Right ventricle myocardium inferior (tissue), 1 donor: ENCODE data around the gene STAB2. TPM values are rescaled to one million over a fixed set of nuclear protein-coding genes. Genes with fewer than 3 reads are reported as not detected.
A peak's percentile ranks its signal among the peaks of the same experiment; 100 is the strongest.

Experiments
- ATAC-seq: fragments of 200-7000 bp; cut with Tn5 transposase; one replicate; pipeline ENCODE4 v1.9.1; 2020; ENCODE audit warnings: mild to moderate bottlenecking, moderate library complexity
- DNase-seq: peaks from one replicate; pipeline ENCODE4 v3.0.0; 2021; ENCODE audit errors: missing footprints
- intact Hi-C: fragments of 100-400 bp; cut with DNase I; formaldehyde crosslinking; loops from one replicate; pipeline ENCODE4 v1.11.0; 2022
- total RNA-seq: library from RNA; stranded (reverse); fragmentation: NEBNext Ultra II Directional; extraction: Animal tissue kit (Norgen Biotek cat#: 25700); gene quantifications from one replicate; pipeline ENCODE4 v1.2.1, GENCODE V29; 2021
- donor health status: DM: no; HTN: yes; CAD: no; lungs with severe emphysema.

STAB2 gene
- total RNA-seq, 1 donor from 2014 or later: 0.11 TPM

DNA sequence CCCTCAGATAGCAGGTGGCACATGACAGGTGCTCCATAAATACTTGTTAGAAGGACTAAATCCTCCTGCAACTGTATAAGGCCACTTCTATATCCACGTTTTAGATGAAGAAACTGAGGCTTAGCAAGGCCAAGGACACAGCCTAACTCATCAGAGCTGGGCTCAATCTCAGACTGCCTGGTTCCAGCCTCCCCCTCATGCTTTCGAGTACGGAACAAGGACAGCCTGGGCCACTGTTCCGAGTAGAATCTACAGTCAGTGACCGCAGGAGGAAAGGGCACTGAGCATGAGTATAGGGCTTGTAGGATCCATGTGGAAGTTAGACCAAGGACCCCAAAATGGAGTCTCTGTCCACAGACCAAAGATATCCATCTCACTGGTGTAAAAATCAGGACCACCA is 169.4 kb downstream of the STAB2 start:
- intact Hi-C loops: no loop called here
- ATAC-seq (no peak), DNase-seq (no peak)

DNA sequence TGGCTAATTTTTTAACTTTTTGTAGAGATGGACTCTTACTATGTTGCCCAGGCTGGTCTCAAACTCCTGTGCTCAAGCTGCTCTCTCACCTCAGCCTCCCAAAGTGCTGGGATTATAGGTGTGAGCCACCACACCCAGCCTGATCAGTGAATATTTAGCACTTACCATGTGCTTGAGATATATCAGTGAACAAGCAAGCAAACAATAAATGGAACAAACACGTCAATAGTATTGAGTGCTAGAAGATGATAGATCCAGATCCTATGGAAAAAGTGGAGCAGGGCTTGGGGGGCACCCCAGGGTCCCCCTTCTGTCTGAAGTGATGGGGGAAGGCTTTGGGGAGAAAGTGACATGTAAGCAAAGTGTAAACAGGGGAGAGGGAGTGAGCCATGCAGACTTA is 170.2 kb downstream of the STAB2 start:
- ATAC-seq (no peak), DNase-seq (no peak)
- intact Hi-C loops: no loop called here

DNA sequence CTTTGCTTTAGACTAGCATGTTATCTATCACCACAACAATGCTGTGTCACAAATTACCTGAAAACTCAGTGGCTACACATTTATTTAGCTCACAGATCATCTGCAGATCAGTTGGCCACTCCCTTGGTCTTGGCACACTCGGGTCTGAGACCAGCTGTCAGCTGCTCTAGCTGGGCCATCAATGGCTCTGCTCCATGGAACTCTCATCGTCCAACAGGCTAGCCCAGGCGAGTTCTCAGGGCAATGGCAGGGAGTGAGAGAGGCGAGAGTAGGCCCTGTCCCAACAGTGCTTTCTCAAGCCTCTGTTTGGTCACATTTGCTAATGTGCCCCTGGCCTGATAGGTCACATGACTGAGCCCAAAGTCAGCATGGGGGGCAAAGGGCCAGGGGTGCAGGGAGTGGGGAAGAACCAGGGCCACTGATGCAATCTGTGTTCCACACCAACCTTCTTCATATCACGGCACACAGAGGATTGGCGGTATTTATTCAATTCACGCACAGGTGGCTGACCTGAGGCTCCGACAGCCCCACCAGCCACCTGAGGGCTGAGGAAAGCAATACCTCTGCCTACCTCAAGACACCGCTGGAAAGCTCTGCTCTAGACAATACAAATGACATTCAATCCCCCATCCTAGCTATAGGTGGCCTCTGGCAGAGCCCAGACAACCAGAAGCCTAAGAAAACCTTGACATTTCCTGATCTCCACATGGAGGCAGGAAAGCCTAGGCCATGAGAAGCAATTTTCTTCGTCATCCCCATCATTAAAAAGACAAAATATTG is 171.4 kb downstream of the STAB2 start:
- ATAC-seq (no peak), DNase-seq (no peak)
- intact Hi-C loops: no loop called here

DNA sequence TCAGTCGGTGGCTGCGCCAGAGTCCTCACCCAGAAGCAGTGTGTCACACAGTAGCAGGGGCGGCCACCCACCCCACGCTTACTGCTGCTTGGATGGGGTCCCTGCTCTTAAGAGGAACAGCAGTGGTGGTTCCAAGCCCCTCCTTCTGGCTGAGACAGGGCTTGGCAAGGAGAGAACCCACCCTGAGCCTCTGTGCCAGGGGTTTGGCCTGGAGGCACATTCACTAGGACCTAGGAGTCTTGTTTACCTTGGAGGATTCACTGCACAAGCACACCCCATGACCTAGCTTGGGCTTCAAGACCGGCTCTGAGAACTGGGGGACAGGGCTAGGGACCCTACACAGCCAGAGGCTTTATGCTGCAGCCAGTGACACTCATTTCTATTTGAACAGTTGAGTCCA is 175.4 kb downstream of the STAB2 start:
- DNase-seq (no peak), ATAC-seq (no peak)
- intact Hi-C loops: no loop called here

DNA sequence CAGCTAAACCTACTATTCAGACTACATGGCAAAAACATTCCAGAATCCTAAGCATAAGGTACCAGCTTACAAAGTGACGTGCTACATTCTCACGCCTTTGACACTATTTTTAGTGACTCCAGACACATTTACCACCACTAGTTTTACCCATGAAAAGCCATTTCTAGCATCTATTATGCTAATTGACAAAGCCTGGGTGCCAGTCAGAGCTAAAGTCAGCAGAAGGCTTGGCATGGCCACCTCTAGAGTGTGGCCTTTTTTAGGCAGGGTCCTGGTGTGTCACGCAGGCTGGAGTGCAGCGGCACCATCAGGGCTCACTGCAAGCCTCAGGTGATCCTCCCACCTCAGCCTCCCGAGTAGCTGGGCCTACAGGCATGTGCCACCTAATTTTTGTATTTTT is 178.2 kb downstream of the STAB2 start:
- no peak for ATAC-seq
- intact Hi-C loops: no loop called here
- DNase-seq: no peak

DNA sequence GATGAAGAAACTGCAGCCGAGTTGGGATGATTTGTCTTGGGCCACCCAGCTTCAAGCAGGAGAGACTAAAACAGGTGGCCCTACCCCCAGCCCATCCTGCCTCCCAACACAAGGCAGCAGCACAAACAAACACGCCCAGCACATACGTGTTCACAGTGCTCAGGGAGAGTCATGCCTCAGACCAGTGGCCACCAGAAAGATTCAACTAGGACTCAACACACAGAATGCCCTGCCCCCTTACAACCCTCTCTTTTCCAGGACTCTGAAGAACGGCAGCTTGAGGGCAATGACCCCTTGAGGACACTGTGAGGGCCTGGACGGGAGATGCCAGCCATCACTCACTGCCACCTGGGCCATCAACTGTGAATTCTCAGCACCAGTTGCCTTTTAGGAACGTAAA is 179.0 kb downstream of the STAB2 start:
- DNase-seq (no peak), ATAC-seq (no peak)
- intact Hi-C loops: no loop called here

DNA sequence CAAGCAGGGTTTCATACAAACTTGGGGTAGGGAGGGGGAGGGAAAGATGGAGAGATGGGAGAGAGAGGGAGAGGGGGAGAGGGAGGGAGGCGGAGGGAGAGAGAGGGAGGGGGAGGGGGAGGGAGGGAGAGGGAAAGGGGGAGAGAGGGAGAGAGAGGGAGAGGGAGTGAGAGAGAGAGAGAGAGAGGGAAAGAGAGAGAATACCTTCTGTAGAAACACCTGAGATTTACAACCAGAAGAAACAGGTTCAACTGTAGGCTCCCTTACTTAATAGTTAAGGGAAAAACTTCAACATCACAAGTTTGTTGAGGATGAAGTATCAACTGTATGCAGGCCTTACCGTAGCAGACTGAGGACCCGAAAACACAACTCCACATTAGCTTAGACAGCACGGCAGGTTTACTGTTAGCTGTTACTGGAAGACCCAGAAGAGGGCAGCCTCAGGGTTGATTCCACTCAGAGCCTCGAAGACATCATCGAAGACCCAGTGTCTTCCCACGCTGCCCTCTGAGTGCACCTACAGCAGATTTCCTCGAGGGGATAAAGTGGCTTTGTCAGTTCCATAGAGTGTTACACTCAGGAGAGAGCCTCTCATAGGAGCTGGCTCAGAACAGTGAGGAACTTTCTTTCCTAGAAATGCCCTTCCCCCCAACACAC is 181.5 kb downstream of the STAB2 start:
- ATAC-seq (no peak), DNase-seq (no peak)

DNA sequence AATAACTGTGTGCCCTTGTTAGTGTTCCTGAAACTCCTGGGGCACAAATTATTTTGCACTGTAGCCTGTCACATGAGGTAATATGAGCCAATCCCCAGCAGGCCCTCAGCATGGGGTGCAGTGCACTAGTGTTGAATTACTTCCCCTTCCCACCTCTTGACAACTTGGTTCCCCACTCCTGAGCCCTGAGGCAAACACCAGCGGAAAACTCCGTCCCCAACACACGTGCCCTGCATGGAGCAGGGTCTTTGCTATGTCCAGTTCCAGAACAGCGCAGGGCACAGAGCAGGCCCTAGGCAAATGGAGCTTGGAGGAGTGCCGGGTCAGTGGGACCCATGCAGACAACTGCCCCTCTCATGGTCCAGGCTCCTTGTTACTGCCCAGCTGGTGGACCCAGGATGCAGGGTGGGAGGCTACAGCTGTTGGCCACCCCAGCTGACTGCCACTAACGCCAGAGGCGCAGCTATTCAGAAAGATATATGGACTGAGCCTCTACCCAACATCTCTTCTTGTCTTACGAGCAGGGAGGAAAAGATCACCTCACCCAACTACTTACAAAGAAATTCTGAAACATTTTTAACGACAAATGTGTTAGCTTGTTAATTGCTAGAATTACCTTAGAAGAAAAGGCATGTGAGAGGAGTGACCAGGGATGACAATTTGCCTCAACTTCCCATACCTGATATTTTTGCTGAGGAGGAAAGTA is 182.3 kb downstream of the STAB2 start:
- no peak for ATAC-seq
- peak; percentile 58 for DNase-seq
- intact Hi-C loops: no loop called here

More for the DNA sequence above, 181.5 kb downstream of the STAB2 start:
- intact Hi-C loops: no loop called here

DNA sequence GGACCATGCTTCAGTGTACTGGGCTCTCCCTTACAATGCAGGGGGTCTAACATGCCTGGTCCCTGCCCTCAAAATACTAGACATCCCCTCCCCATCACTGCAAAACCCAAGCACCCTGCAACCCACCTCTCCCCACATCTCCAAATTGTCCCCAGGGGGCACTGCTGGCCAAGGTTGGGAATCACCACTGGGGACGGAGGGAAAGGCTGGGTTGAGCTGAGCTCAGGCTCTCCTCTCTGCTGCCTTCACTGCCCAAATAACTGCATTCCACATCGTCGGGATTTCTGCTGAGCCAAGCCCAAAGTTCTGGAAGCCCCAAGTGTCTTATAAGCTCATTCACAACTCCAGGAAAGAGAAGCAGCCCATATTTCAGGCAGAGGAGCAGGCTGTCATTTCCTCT is 184.4 kb downstream of the STAB2 start:
- intact Hi-C loops: no loop called here
- ATAC-seq: no peak
- peak; percentile 62 for DNase-seq

DNA sequence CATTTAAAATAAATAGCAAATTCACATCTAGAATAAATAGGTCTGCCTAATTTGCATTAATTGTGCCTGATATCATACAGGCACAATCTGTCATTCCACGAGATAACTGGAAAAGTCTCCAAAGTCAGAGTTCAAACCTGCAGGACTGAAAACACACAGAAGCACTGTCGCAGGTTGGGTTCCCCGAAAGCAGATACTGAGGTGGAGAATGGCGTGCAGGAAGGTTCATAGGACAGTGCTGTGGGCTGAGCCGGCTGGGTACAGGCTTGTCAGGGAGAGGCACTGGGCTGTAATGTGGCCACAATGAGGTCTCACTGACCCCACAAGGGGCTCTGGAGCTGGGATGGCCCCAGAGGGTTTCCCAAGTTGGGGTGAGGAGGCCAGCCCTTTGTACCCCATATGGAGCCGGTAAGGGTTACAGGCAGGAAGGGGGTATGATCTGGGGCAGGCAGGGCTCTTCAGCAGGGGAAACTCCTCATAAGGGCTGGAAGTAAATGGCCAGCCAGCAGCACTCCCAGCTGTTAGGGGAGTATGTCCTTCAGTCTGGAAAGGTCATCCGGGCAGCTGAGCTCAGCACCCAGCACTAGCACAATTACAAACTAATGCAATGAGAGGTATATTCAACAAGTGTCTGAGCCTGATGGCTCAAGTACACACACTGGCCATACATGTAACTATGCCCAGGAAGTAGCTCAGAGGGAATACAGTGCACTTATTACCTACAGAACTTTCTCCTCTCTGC is 185.5 kb downstream of the STAB2 start:
- ATAC-seq: peak; percentile 34
- intact Hi-C loops: no loop called here
- no peak for DNase-seq

DNA sequence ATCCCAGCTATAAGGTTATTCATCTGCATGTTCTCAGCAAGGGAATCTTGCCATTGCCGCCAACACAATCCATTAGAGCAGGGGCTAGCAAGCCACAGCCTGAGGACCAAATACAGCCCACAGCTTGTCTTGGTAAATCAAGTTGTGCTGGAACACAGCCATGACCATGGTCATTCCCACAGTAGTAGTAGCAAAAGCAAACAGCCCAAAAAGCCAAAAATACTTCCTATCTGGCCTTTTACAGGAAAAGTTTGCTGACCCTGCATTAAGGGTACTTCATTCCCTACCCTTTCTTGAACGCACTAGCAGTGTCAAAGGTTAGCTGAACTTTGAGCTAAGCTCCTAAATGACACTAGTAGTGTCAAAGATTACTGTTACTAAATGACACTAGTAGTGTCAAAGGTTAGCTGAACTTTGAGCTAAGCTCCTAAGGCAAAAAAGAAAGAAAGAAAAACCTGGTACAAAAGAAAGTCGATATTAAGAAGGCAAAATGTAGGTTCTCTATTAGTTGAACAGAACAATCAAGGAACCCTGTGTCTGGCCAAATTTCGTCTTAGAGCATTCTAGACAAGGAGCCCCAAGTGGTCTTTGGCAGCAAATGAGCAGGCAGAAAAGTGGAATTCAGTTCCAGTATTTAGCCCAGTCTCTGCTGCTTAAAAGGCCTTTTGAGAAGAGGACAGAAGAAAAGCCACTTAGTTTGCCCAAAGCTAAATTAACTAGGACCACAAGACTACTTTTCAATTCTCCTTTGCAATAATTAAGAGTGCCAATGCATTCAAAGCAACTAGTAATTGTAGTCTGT is 186.2 kb downstream of the STAB2 start:
- intact Hi-C loops: no loop called here
- ATAC-seq (no peak), DNase-seq (no peak)

DNA sequence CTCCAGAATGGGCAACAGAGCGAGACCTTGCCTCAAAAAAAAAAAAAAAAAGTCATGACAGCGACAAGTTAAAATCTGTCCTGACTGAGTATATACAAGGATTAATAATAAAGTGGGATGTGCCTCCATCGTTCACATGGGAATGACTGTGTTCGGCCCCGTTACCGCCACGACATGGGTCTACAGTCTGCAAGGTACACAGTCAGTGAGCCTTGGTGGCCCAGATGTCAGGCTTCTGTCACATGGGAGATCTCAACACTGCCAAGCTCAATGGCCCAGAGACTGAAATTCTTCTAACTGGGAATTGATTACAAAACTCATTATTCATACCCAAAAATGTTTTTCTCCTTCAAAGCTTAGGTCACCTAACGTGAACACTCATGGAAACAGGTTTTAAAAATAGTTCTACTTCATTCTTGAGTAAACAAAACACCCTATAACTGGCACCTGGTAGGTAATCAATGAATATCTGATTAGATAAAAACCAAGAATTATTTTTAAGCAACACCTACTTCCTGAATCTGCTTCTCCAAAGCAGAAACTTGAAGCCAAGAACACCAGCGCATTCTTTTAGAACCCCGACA is 188.0 kb downstream of the STAB2 start:
- DNase-seq (no peak), ATAC-seq (no peak)
- intact Hi-C loops: no loop called here

DNA sequence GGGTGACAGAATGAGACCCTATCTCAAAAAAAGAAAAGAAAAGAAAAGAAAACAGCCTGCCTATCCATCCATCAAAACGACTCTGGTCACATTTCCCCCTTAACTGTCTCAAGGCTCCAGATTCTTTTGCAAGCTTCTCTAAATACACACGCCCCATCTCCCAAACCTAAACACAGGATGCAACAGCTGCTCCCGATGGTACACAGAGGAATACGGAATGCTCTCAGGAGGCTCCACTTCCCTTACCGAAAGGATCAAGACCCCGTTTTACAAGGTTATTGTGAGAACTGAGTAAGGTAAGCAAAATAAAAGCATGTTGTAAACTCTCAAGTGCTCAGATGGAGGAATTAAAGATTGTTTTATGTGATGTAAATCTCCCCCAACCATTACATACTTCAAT is 191.7 kb downstream of the STAB2 start:
- no peak for ATAC-seq
- intact Hi-C loops: no loop called here
- DNase-seq: no peak

DNA sequence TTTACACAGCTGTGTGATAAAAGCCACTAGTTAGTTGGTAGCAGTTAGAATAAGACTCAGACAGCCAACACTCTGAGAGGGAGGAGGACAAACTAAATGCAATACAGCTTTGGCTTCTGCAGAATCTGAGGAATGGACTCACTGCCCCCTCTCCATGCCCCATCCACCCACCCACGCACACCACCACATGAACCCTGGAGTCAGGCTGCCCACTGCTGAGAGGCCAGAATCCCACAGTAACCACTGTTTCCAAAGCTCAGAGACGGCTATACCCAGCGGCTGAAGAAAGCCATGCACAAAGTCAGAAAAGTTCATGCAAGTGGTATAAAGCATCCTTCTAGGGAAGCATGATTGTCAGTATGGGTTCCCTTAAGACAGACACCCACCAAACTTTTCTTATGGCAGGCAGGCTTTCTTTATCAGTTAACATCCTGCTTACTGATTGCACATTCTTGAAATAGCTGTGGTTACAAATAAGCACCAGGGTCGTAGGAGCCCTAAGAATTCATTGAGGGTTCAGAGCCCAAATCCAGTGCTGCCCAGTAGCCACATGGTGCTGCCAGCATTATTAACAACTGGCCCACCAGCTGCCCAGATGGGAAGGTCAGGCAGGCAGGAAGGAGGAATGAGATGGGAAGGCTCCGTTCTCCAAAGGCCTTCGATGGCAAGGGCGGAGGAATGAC is 192.5 kb downstream of the STAB2 start:
- intact Hi-C loops: no loop called here
- ATAC-seq (no peak), DNase-seq (no peak)

DNA sequence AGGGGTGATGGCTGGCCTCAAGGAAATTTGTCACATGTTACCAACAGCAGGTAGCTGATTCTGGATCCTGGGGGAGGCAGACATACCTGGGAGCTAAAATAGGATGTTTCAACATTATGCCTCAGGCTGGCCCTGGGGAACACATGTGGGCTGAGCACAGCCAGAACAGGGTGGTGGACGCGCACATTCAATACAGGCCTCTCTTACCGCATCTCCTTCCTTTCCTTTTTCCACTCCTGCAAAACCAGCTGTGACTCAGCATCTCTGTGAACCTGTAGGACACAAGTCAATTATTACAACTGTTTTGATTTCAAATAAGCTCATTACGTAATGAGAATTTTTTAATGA is 193.0 kb downstream of the STAB2 start:
- intact Hi-C loops: no loop called here
- no peak for ATAC-seq

DNA sequence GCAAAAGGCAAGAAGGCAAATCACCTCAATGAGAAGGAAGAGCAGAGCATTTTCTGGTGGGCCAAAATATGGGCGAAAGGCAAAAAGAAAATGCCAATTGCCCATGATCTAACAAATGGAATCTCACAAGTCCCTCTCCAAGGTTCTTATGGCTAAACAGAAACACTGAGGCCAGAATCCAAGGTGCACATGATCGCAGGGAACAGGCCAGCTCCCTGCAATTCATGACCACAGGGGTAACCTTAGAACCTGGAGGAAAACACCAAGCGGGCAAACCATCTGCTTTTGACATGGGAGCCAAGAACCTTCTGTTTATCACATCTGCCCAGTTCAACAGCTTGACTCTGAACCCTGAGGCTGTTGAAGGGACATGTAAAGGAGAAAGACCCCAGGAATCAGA is 193.9 kb downstream of the STAB2 start:
- intact Hi-C loops: no loop called here
- DNase-seq (no peak), ATAC-seq (no peak)

More for the DNA sequence above, 193.0 kb downstream of the STAB2 start:
- DNase-seq: no peak

DNA sequence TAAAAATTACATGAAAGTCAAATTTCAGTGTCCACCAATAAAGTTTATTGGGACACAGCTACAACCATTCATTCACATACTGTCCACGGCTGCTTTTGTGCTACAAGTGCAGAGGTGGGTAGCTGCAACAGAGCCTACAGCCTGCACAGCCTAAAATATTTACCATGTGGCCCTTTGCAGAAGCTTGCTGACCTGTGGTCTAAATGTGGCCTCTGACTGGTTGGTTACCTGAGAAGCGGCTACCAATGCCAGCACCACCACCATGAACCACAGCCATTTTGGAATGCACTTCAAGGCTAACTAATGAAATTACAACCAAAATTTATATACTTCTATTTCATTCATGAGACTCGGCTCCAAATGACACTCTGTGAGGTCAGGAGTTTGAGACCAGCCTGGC is 195.3 kb downstream of the STAB2 start:
- ATAC-seq: no peak
- intact Hi-C loops: no loop called here

More for the DNA sequence above, 195.3 kb downstream of the STAB2 start:
- DNase-seq: no peak
